IPS-15b (cell line): ENCODE measurements around the gene ATN1.
"Not testable (repeated sequence)": the region's sequence is repeated elsewhere in the genome, so short reads cannot be mapped to it uniquely, and the experiment has no call there.

Experiments
- H3K27me3 ChIP-seq: one replicate; pipeline ENCODE4 v1.6.1; 2013; ENCODE audit warnings: low read length; ENCODE audit not compliant: control insufficient read depth, insufficient read depth
- H3K36me3 ChIP-seq: one replicate; pipeline ENCODE4 v1.6.1; 2013; ENCODE audit warnings: low read length; ENCODE audit not compliant: control insufficient read depth, insufficient read depth
- H3K4me1 ChIP-seq: one replicate; pipeline ENCODE4 v1.6.1; 2013; ENCODE audit warnings: mild to moderate bottlenecking, low read length; ENCODE audit not compliant: control insufficient read depth, insufficient read depth
- H3K4me3 ChIP-seq: one replicate; pipeline ENCODE4 v1.5.1; 2013; ENCODE audit warnings: low read depth, low read length
- H3K9ac ChIP-seq: one replicate; pipeline ENCODE4 v1.6.1; 2013; ENCODE audit warnings: low read depth, mild to moderate bottlenecking, low read length
- H3K9me3 ChIP-seq: one replicate; pipeline ENCODE4 v1.6.1; 2013; ENCODE audit warnings: mild to moderate bottlenecking, low read length; ENCODE audit not compliant: control insufficient read depth, insufficient read depth

ATN1 gene, protein sequence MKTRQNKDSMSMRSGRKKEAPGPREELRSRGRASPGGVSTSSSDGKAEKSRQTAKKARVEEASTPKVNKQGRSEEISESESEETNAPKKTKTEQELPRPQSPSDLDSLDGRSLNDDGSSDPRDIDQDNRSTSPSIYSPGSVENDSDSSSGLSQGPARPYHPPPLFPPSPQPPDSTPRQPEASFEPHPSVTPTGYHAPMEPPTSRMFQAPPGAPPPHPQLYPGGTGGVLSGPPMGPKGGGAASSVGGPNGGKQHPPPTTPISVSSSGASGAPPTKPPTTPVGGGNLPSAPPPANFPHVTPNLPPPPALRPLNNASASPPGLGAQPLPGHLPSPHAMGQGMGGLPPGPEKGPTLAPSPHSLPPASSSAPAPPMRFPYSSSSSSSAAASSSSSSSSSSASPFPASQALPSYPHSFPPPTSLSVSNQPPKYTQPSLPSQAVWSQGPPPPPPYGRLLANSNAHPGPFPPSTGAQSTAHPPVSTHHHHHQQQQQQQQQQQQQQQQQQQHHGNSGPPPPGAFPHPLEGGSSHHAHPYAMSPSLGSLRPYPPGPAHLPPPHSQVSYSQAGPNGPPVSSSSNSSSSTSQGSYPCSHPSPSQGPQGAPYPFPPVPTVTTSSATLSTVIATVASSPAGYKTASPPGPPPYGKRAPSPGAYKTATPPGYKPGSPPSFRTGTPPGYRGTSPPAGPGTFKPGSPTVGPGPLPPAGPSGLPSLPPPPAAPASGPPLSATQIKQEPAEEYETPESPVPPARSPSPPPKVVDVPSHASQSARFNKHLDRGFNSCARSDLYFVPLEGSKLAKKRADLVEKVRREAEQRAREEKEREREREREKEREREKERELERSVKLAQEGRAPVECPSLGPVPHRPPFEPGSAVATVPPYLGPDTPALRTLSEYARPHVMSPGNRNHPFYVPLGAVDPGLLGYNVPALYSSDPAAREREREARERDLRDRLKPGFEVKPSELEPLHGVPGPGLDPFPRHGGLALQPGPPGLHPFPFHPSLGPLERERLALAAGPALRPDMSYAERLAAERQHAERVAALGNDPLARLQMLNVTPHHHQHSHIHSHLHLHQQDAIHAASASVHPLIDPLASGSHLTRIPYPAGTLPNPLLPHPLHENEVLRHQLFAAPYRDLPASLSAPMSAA (N-terminal part only)

GRCh38 chr12:6927379-6928021 lies at the start of gene ATN1:
Gene ATN1, plus strand, starts transcription at chr12:6927959. Its CDS starts 6,043 bp downstream, at chr12:6934002.
- Histone ChIP-seq H3K9me3 (no peaks in the 10 kb centered on the region), H3K4me1 (peaks cover 26% of the 10 kb centered on the region), H3K4me3 (peak within 1 kb of the TSS; percentile 86), H3K9ac (peak within 1 kb of the TSS; percentile 74), H3K27me3 (no peaks in the 10 kb centered on the region), H3K36me3 (peaks cover 9% of the 10 kb centered on the region)

GRCh38 chr12:6879824-6880223 lies 47.9 kb upstream of the ATN1 start:
- not testable (repeated sequence) for H3K9ac ChIP-seq, H3K4me1 ChIP-seq, H3K27me3 ChIP-seq, H3K9me3 ChIP-seq, H3K36me3 ChIP-seq, H3K4me3 ChIP-seq

GRCh38 chr12:6883252-6883651 lies 44.5 kb upstream of the ATN1 start:
- Histone ChIP-seq H3K9ac (no peak overlapping the region), H3K9me3 (no peaks in the 10 kb centered on the region), H3K36me3 (peaks cover 7% of the 10 kb centered on the region), H3K27me3 (no peaks in the 10 kb centered on the region), H3K4me1 (peaks cover 9% of the 10 kb centered on the region), H3K4me3 (no peak overlapping the region)

DNA sequence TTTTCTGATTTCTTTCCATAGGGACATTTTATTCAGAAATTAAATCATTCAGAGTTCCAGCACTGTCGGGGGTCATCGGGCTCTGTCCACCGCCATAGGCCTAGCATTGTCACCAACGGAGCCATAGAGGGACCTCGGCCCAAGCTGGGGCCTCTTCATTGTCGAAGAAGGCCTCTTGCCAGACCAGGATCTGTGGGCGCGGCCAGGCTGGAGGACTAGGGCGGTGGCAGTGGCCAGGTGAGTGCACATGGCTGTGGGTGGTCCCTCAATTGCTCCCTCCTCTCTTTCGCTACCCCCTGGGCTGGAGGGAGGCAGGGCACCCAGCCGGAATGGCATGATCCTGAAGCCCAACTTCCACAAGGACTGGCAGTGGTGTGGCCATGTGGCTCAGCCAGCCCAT lies 44.1 kb upstream of the ATN1 start:
- no peaks in the 10 kb centered on the region for H3K9me3 ChIP-seq
- no peak overlapping the region for H3K4me3 ChIP-seq
- H3K27me3 ChIP-seq = no peaks in the 10 kb centered on the region
- H3K9ac ChIP-seq = no peak overlapping the region
- peaks cover 13% of the 10 kb centered on the region for H3K4me1 ChIP-seq
- H3K36me3 ChIP-seq = peaks cover 7% of the 10 kb centered on the region

GRCh38 chr12:6884539-6884938 lies 43.2 kb upstream of the ATN1 start:
- Histone ChIP-seq H3K9ac (no peak overlapping the region), H3K4me3 (no peak overlapping the region), H3K27me3 (no peaks in the 10 kb centered on the region), H3K4me1 (peaks cover 13% of the 10 kb centered on the region), H3K9me3 (no peaks in the 10 kb centered on the region), H3K36me3 (peaks cover 7% of the 10 kb centered on the region)

GRCh38 chr12:6886206-6886999 lies 41.4 kb upstream of the ATN1 start:
- peaks cover 18% of the 10 kb centered on the region for H3K4me1 ChIP-seq
- not testable (repeated sequence) for H3K9me3 ChIP-seq, H3K9ac ChIP-seq, H3K27me3 ChIP-seq, H3K36me3 ChIP-seq, H3K4me3 ChIP-seq

- no peaks in the 10 kb centered on the region for H3K27me3 ChIP-seq
- peaks cover 18% of the 10 kb centered on the region for H3K4me1 ChIP-seq
- H3K36me3 ChIP-seq = peaks cover 7% of the 10 kb centered on the region
- no peaks in the 10 kb centered on the region for H3K9me3 ChIP-seq
- no peak overlapping the region for H3K4me3 ChIP-seq
- no peak overlapping the region for H3K9ac ChIP-seq
These were observed 40.3 kb upstream of the ATN1 start for GRCh38 chr12:6887460-6887859.

DNA sequence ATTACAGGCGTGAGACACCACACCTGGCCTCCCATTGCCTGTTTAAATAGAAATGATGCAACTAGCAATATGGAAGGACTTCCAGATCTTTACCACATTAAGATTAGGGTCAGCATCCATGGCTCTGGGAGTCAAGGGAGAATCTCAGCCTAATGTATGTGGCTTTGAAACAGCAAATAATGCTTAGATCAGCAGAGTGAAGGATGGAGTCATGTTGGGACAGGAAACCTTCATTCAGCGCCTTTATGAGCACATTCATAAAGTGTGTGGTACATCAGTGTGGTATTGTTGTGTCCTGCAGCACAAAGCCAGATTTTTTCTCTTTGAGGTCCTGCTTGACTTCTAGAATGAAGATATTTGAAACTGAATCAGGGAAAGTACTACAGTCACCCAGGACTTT lies 39.4 kb upstream of the ATN1 start:
- H3K36me3 ChIP-seq = peaks cover 5% of the 10 kb centered on the region
- H3K4me3 ChIP-seq = no peak overlapping the region
- H3K9ac ChIP-seq = no peak overlapping the region
- H3K27me3 ChIP-seq = no peaks in the 10 kb centered on the region
- no peaks in the 10 kb centered on the region for H3K9me3 ChIP-seq
- peaks cover 18% of the 10 kb centered on the region for H3K4me1 ChIP-seq

DNA sequence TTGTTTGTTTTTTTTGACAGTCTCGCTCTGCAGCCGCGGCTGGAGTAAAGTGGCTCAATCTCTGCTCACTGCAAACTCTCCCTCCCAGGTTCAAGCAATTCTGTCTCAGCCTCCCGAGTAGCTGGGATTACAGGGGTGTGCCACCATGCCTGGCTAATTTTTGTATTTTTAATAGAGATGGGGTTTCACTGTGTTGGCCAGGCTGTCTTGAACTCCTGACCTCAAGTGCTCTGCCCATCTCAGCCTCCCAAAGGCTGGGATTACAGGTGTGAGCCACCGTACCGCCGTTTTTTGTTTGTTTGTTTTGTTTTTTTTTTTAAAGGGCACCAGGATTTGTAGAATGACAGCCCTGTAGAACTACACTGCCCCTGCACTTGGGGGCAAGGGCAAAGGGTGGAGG lies 39.0 kb upstream of the ATN1 start:
- H3K4me3 ChIP-seq, H3K9ac ChIP-seq, H3K27me3 ChIP-seq, H3K36me3 ChIP-seq, H3K9me3 ChIP-seq: not testable (repeated sequence)
- peaks cover 18% of the 10 kb centered on the region for H3K4me1 ChIP-seq

- not testable (repeated sequence) for H3K9me3 ChIP-seq, H3K27me3 ChIP-seq, H3K36me3 ChIP-seq
- Histone ChIP-seq H3K4me1 (peaks cover 18% of the 10 kb centered on the region), H3K9ac (peak overlapping the region; percentile 79), H3K4me3 (peak overlapping the region; percentile 31)
These were observed 37.8 kb upstream of the ATN1 start for GRCh38 chr12:6889775-6890573.
